ENCODE data around the gene STK26.
"Not testable (repeated sequence)": the region's sequence is repeated elsewhere in the genome, so short reads cannot be mapped to it uniquely, and the experiment has no call there.

The STK26 gene

GRCh38 chrX:132040066-132040465 lies 17.0 kb downstream of the STK26 start:
- FAIRE-seq, result no peak

DNA sequence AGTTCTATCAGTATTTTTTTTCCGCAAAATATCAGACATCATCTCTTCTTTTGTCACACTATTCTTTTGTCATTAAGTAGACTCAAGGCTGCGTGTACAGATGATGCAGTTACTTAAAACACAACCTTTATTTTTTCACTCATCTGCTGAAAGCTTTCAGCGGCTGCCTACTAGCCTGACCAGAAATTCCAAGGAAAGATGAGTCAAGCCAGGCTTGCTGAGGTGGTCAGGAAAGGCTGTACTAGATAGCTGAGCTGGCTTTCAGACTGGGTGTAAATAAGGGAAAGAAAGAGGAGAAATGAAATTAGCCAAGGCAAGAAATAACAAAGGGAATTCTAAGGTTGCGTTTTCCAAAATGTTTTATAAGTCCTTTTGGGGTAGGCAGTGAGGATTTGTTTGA lies 17.9 kb downstream of the STK26 start:
- no peak for FAIRE-seq

DNA sequence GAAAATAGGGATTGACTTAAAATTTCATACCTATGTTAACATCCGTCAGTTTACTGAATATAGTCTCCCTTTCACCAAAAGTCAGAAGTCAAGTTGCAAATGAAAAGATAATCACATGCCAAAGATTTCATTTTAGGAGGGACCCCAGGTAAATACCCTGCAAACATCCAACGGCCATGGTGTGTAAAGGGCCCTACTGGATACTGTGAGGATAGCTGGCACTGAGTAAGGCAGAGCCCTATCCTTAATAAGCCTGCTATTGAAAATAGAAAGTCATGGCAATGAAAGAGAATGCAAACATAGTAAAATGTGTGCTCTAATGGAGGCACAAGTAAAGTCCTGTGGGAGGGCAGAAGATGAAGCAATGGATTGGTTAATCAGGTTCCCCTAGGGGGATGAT lies 20.9 kb downstream of the STK26 start:
- FAIRE-seq, result no peak

DNA sequence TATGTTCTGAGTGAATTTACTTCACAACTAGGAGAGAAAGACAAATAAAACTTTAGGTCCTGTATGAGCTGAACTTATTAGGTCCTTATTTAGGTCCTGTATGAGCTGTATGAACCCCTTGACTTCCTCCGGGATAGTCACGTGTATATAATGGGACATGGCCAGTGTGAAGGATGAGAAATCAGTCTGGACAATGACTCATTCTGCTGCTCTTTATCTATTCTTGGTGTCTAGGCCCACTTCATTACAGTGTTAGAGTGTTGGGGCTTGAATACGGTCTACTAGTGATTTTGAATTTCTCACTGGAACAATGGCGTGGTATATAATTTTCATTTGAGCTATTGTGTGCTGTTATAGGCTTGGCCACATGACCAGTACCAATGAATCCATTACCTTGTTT lies 21.9 kb downstream of the STK26 start:
- FAIRE-seq, result no peak

- FAIRE-seq, result no peak
Observed at GRCh38 chrX:132045456-132045855, 22.4 kb downstream of the STK26 start.

DNA sequence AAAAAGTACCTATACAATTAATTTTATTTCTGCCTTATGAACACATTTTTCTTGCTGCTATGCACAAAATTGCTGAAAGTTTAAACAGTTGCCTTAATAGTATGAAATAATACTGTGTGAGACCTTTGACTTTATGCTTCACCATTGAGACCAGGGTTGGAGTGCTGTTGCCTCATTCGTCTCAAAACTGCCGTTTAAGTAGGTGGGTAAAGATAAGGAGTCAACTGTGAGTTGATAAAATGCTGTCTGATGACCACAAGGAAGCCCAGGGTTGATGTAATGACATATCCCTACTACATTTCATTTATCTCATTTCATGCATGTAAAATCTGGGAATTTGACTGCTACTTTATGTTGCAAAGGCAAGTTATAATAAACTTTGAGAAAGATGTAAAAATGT lies 23.4 kb downstream of the STK26 start:
- FAIRE-seq, result no peak

GRCh38 chrX:132051778-132052177 lies 28.7 kb downstream of the STK26 start:
- FAIRE-seq, result not testable (repeated sequence)

DNA sequence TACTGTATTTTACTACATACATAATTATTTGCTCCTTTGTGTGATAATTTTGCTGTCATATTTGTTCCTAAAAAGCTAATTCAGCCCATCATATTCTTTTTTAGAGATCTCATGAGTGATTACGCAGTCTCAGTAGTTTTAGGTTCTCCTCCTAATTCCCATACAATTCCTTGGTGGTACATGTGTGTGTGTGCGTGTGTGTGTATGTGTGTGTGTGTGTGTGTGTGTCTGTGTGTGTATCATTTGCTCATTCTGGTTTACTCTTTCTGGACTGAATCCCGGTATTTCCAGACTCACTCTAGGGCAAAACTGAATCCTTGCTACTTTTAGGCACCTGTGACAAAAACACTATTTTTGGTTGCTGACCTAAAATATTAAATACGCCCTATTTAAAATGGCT lies 34.9 kb downstream of the STK26 start:
- no peak for FAIRE-seq

- no peak for FAIRE-seq
Observed at GRCh38 chrX:132058975-132059374, 35.9 kb downstream of the STK26 start.

GRCh38 chrX:132059973-132060540 lies 37.0 kb downstream of the STK26 start:
- FAIRE-seq, result no peak

DNA sequence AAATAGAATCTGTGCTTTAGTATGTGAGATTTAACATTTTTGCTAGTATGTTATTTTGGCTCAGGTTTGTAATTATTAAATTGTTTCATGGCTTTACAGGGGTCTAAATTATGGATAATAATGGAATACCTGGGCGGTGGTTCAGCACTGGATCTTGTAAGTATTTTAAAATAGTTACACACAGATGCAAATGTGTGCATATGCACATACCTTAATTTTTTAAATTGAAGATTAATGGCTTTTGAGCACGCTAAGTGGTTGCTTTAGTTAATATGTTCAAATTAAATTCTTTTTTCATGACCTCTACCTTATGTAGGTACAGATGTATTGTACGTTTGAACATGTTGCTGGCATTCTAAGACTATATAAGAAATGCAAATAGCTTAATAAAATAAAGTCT lies 40.2 kb downstream of the STK26 start:
- FAIRE-seq, result no peak

DNA sequence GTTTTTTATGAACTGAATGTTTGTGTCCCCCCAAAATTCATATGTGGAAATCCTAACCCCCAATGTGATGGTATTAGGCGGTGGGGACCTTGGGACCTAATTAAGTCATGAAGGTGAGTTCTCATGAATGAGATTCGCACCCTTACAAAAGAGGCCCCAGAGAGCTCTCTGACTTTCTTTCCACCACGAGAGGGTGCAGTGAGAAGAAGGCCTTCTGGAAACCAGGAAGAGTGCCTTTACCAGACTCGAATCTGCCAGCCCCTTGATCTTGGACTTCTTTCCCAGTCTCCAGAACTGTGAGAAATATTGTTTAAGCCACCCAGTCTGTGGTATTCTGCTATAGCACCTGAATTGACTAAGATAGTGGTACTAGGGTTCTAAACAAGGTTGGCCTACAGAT lies 40.8 kb downstream of the STK26 start:
- no peak for FAIRE-seq

DNA sequence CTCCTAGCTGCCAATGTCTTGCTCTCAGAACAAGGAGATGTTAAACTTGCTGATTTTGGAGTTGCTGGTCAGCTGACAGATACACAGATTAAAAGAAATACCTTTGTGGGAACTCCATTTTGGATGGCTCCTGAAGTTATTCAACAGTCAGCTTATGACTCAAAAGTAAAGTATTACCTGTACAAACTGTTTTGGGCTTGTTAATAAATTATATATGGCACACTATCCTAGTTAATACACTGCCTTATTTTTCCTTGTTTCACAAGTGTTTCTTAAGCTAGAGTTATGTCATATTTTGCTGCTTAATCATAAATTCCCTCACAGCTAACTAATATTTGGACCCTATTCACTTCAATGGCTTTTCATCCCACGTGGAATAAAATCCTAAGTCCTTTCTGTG lies 45.3 kb downstream of the STK26 start:
- no peak for FAIRE-seq

DNA sequence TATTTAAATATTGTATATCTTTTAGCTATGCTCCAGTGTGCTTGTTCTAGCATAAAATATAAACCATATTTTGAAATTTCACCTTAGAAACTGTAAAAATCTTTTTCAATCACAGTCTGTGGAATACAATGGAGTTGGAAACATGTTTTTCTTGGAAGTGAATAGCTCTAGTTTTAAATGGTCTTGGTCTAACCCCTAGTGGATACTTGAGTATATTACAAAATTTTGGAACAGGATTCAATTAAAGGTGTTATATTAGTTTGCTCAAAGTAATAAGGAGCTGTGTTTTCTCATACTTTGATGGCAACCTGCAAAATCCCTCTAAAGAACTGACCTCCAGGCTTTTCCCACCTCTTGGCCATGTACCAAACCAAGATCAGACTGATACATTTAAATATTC lies 48.2 kb downstream of the STK26 start:
- FAIRE-seq, result no peak

DNA sequence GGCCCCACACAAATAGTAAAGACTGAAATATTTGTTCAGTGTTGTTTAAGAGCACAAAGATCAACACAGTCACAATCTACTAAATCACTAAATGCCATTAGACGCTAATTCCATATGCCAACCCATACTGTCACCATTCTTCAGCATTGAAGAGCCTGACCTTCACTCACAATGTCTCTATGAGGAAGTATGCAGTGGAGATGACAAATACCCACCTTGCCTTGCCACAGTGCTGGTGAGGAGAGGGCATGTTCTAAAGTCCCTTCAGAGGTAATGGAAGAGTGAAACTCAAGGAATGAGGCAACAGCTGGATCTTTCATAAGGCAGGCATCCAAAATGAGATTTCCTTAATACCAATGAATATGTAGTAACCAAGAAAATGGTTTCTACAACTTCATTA lies 54.3 kb downstream of the STK26 start:
- FAIRE-seq, result no peak

- FAIRE-seq, result no peak
Observed at GRCh38 chrX:132077912-132078311, 54.8 kb downstream of the STK26 start.

- FAIRE-seq, result no peak
Observed at GRCh38 chrX:132085786-132086185, 62.7 kb downstream of the STK26 start.

DNA sequence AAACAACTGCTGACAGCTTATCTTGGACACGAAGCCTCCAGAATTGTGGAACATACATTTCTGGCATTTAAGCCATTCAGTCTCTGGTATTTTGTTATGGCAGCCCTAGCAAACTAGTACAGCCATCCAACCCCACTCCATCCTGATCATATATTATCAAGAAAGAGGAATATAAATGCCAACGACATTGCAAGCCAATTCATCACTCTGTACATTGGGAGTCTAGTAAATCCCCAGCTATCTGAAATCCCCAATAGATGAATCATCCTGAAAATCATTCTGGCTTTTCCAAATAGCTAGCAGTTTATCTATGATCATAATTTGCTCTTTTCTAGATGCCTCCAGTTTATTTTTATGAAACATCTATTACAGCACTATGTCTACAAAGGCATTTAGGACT lies 63.6 kb downstream of the STK26 start:
- FAIRE-seq, result no peak

DNA sequence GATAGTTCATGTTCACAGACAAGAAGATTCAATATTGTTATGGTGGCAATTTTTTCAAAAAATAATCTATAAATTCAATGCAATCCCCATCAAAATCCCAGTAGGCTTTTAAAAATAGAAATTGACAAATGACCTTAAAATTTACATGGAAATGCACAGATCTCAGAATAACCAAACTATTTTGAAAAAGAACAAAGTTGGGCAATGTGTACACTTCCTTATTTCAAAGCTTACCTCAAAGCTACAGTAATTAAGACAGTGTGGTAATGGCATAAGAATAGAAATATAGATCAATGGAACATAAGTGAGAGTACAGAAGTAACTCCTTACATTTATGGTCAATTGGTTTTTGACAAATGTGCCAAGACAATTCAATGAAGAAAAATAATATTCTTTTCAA lies 65.8 kb downstream of the STK26 start:
- no peak for FAIRE-seq

GRCh38 chrX:132090403-132091159 lies 67.5 kb downstream of the STK26 start:
- no peak for FAIRE-seq

- FAIRE-seq, result no peak
Observed at GRCh38 chrX:132092439-132093065, 69.5 kb downstream of the STK26 start.

- no peak for FAIRE-seq
Observed at GRCh38 chrX:132093239-132093860, 70.2 kb downstream of the STK26 start.

GRCh38 chrX:132094164-132094563 lies 71.1 kb downstream of the STK26 start:
- FAIRE-seq, result no peak

DNA sequence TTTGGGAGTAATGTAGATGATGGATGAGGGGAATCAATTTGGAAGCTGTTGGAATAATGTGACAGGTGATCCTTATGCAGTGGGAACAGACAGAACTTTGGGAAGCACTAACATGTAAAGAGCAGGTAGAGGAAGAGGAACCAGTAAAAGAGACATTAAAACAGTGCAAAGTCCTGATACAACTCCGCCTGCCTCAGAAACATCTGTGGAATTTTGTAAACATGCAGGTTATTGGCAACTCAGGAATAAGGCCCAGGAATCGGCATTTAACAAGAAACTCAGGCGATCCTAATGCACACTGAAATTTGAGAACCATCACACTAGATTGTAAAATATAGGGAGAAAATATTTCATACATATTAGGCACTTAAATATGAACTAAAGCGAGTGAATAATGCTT lies 75.6 kb downstream of the STK26 start:
- FAIRE-seq, result not testable (repeated sequence)

Data from G401.6 (cell line).